GM12892 (cell line): ENCODE data around the gene LDLRAD4.

Source experiments
- DNase-seq: peaks from one replicate; pipeline ENCODE4 v3.0.0; 2011; ENCODE audit not compliant: insufficient read length
- FAIRE-seq: peaks from 2 replicates; lab custom pipeline; 2011; peaks lifted over from hg19 to GRCh38; lab: Jason Lieb, UNC
- POLR2A ChIP-seq: IDR thresholded peaks from 2 replicates; pipeline ENCODE4 v1.6.1; 2011; ENCODE audit warnings: low read depth, low read length, control low read depth
- POLR2AphosphoS5 ChIP-seq: IDR thresholded peaks from 2 replicates; pipeline ENCODE4 v1.6.1; 2011; ENCODE audit warnings: low read depth, low read length, control low read depth
- TAF1 ChIP-seq: IDR thresholded peaks from 2 replicates; pipeline ENCODE4 v1.6.1; 2011; ENCODE audit warnings: low read depth, mild to moderate bottlenecking, control low read depth, low read length, borderline replicate concordance

The LDLRAD4 gene

DNA sequence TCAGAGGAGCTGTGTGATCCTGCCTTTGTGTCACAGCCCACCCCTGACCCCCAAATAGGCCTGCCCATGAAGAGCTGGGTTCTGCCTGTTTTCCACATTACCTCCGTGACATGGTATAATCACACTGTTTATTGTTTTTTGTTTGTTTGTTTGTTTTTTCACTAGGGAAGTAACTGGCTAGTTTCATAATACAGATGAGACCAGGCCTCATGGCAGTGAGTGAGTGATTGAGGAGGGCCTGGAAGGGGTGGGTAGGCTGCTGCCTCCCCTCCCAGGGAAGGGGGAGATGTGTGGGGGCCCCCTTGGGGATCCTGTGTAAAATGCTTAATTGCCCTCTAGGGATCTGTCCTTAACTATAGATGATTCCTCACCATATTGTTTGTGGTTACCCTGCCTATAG is 190.5 kb downstream of the LDLRAD4 start:
- DNase-seq = no peak
- TF ChIP-seq POLR2AphosphoS5 (no peak), TAF1 (no peak), POLR2A (no peak)
- no peak for FAIRE-seq

DNA sequence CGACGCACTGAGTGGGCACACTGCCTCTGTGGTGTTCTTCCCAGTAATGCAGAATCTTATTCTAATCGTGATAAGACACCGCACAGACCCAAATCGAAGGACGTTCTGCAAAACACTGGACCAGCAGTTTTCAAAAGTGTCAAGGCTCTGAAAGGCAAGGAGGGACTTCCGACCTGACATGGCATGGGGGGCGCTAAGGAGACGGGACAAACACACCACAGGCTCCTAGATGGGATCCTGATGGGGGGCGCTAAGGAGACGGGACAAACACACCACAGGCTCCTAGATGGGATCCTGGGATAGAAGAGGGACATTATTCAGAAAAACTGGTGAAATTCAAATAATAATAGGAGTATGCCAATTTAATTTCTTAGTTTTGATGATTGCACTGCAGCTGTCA is 191.4 kb downstream of the LDLRAD4 start:
- no peak for FAIRE-seq
- TF ChIP-seq POLR2A = no peak
- no peak for TF ChIP-seq POLR2AphosphoS5
- no peak for TF ChIP-seq TAF1
- DNase-seq = no peak

DNA sequence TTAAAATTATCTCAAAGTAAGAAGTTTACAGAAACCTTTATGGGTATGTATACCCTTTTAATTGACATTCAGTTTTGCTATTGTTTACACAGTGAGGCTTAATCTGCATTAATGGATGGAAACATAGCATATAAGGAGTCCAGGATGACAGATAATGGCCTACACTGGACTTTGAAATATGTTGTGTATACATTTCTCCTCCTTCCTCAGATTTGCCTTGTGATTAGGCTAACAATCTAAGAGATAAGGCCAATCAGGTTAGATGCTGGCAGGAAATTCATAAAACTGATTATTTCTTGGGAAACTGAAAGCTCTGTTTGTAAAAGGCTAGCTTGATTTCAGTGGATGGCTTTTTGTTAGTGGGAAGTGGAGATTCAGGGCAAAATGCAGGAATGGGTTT is 191.9 kb downstream of the LDLRAD4 start:
- DNase-seq = no peak
- no peak for TF ChIP-seq POLR2A
- no peak for TF ChIP-seq TAF1
- FAIRE-seq = no peak

DNA sequence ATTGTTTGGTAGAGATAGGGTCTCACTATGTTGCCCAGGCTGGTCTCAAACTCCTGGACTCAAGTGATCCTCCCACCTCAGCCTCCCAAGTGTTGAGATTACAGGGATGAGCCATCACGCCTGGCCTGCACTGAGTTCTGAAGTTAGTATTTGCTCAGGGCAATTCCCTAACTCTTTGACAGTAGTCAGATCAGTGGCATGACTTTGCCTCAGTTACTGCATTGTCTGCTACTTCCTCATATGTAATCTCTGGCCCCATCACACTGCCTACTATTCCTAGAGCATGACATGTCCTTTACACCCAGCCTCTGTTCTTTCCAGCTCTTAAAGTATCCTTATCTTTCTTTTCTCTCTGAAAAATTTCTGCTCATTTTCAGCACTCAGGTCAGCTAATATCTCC is 193.5 kb downstream of the LDLRAD4 start:
- DNase-seq = no peak
- FAIRE-seq = no peak

DNA sequence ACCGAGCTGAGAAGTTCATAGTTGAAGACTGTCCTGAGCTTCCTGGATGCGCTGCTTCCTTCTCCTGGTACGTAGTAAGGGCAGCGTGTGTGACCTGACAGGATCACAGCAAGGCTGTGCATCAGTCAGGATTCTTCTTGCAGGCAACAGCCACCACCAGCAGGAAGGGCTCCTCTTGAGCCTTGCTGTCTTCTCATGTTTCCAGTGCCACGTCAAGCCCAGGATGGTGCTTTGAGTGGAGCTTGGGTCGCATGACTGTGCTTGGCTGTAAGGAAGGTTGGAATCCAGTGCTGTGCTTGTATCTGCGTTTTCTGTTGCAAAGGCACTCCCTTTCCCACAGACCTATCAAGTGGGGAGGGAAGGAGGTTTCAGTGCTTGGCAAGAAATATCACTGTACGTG is 194.3 kb downstream of the LDLRAD4 start:
- FAIRE-seq (no peak), DNase-seq (no peak)
- no peak for TF ChIP-seq POLR2AphosphoS5
- TF ChIP-seq POLR2A = no peak
- no peak for TF ChIP-seq TAF1

More for the DNA sequence above, 193.5 kb downstream of the LDLRAD4 start:
- TF ChIP-seq POLR2A (no peak), TAF1 (no peak), POLR2AphosphoS5 (no peak)

DNA sequence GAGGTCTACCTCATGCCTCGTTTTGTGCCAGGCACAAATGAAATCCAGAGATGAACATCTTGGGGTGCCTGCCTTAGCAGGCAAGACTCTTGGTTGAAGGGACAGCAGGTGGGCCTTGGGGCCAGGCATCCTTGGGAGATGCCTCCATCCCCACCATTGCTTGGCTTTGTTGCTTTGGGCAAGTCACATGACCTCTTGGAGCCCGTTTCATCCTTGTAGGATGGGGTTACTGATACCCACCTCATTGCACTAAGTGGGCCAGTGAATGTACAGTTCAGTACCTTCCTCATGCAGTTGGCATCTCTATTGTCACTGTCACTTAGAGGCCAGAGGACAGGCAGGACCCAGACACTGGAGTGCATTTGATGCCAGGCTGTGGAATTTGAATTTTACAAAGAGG is 195.5 kb downstream of the LDLRAD4 start:
- FAIRE-seq (no peak), DNase-seq (no peak)
- TF ChIP-seq POLR2AphosphoS5 (no peak), TAF1 (no peak)

DNA sequence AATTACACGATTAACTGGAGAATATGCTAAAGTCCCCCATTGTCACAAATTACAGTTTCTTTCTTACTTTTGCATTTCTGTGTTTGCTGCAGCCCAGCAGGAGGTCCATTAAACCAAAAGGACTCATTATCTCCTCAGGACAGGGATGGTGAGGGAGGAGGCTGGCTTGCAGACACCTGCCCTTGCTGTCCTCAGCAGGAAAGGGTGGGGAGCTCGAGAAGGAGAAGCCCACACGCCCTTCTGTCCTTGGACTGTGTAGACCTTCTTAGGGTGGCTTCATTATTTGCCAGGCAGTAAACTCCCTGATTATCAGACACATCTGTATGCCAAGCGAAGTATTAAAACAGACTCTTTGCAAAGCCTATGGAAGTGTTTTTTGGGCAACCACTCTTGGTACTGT is 196.0 kb downstream of the LDLRAD4 start:
- TF ChIP-seq POLR2A (no peak), POLR2AphosphoS5 (no peak), TAF1 (no peak)
- FAIRE-seq = no peak
- DNase-seq = no peak

DNA sequence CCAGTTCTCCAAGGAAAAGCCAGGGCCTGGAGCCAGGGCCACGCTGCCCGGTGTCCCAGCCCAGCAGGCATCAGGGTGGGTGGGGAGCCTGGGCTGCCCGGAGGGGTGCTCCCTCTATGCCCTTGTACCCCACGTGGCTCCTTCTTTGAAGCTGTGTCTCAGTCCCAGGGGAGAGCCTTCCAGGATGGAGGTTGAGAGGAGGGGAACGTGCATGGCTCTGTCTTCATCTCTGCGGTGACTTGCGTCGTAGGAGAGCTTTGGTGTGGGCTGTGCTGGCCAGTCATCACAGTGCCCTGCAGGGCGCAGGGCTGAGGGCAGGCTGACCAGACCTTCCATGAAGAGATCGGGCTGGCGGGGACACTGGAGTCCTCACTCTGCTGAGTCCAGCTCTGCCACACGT is 197.2 kb downstream of the LDLRAD4 start:
- FAIRE-seq (no peak), DNase-seq (no peak)
- TF ChIP-seq TAF1 (no peak), POLR2A (no peak), POLR2AphosphoS5 (no peak)

DNA sequence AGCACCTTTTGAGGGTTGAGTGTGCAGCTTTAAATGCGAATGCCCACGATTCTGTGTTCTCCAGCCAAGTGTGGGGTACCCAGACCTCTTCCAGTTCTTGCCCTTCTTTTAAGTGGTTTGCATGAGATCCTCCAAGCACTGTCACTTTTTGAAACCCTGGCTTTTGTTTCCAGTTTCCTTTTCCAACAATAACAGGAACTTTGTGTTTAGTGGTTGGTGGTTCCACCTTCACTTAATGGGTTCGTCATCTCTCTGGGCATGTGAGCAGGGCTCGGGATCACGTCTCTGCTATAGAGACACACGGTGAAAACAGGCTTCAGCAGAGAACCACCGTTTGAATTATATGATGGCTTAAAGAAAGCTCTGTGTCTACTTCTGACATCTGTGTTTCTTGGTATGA is 197.6 kb downstream of the LDLRAD4 start:
- TF ChIP-seq TAF1 (no peak), POLR2A (no peak), POLR2AphosphoS5 (no peak)
- DNase-seq (no peak), FAIRE-seq (no peak)

DNA sequence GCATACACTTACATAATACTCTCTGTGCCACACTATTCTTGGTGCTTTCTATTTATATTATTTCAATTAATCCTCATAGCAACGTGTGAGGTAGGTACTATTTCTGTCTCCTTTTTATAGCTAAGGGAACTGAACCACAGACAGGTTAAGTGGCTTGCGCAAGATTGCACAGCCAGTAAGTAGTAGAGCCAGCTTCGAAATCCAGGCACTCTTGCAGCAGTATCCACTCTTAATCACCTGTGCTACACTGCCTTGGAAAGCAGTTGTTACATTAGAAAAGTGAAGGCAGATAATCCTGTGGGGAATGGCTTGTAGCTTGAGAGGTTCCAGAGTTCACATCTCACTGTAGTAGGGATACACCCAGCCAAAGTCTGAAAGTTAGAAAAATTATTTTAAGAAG is 198.3 kb downstream of the LDLRAD4 start:
- DNase-seq (no peak), FAIRE-seq (no peak)
- TF ChIP-seq POLR2A (no peak), TAF1 (no peak), POLR2AphosphoS5 (no peak)

DNA sequence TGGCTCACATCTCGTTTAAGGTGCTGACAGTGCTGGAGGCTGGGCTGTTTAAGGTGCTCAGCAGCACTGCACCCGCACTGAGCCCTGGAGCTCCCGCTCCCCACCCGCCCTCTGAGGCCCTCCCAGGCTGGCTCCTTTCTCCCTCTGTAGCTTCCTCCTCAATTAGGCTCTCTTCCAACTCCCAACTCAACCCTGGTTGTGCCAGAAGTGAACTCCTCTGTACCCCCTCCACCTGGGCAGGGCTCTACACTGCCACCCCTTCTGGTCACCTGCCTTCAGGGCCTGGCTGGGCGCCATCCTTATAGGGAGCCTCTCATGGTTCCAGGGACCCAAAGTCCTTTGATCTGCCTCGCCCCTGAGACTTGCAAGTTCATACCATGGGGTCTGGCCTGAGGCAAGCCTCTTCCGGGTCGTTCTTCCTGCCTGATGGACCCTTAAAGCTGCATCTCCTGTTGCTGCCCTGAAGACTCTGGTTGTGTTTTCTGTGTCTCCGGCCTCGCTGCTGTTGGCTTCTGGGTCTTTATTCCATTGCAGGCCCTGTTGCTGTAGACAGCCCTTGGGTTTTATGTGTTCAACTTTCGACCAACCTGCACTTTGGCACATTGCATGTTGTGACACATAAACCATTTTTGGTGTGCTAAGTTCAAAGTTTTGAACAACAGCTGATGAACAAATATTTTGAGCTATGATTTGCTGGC is 199.6 kb downstream of the LDLRAD4 start:
- DNase-seq = no peak
- FAIRE-seq = no peak
- TF ChIP-seq TAF1 (no peak), POLR2A (no peak), POLR2AphosphoS5 (no peak)

DNA sequence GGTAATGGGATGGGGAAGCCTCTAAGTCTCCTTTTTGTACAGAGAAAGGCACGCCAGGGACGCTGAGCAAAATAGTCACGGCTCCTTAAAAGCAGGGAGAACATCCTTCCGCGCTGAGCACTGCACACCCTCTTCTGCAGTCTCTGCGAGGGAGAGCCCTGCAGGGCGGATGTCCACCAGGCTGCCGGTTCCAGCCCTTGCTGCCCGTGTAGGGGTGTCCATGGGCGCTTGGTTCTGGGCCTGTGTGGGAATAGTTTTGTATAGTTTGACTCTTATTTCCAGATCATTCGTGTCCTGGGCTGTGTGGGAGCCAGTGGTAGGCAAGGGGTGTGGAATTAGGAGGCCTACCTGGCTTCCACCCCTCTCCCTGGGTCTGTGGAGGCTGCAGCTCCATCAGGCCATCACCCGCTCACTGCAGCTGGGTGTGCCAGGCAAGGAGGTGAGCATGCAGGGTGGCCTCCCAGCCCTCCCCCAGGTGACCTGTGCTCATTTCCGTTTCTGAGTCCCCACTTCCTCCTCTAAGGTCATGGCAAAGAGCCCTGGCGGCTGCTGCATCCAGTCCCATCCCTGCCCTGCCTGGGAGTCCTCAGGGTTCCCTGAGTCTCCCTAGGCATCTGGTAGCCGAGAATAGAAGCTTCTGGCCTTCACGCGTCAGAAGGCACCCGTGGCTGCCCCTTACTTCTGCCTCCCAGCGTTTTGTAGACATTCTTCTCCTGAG is 202.6 kb downstream of the LDLRAD4 start:
- DNase-seq (no peak), FAIRE-seq (no peak)

More for the DNA sequence above, 202.6 kb downstream of the LDLRAD4 start:
- TF ChIP-seq POLR2A = no peak
- no peak for TF ChIP-seq TAF1
- TF ChIP-seq POLR2AphosphoS5 = no peak
